A673 (cell line): Measurements from ENCODE around the gene SLC9A8. TPM values are rescaled to one million over a fixed set of nuclear protein-coding genes. Genes with fewer than 3 reads are reported as not detected.

ENCODE experiments used
- BruUV-seq: library from RNA; stranded (reverse); fragments of 400-500 nt; replicated peaks from 2 replicates; lab custom pipeline; 2021; lab: Mats Ljungman, UMichigan
- CTCF ChIA-PET: fragments of 300-600 bp; sonication (Branson Sonifier 250); formaldehyde crosslinking; loops from one replicate; lab custom pipeline; 2022; ENCODE audit warnings: antibody characterized with exemption; lab: Charles Lee
- POLR2A ChIA-PET: fragments of 300-600 bp; sonication (Branson Sonifier 250); formaldehyde crosslinking; loops from one replicate; lab custom pipeline; 2022; ENCODE audit warnings: antibody characterized with exemption; ENCODE audit not compliant: low non-redundant PET; lab: Charles Lee
- DNase-seq: peaks from one replicate; pipeline ENCODE4 v3.0.0-alpha.2; 2015; ENCODE audit warnings: low spot score
- H3K27ac ChIP-seq: fragments of 200-600 bp; sonication (generic); 2 replicates; pipeline ENCODE4 v1.5.1; 2016; ENCODE audit warnings: mixed run types, low read depth, mild to moderate bottlenecking, mixed read lengths, antibody characterized with exemption, low read length; ENCODE audit not compliant: poor library complexity, severe bottlenecking
- H3K27me3 ChIP-seq: fragments of 200-600 bp; sonication (generic); replicated peaks from 2 replicates; pipeline ENCODE4 v1.6.1; 2017; ENCODE audit warnings: mixed run types, low read depth, mild to moderate bottlenecking, mixed read lengths, antibody characterized with exemption, low read length; ENCODE audit not compliant: insufficient read depth, poor library complexity
- H3K36me3 ChIP-seq: fragments of 200-600 bp; sonication (generic); 2 replicates; pipeline ENCODE4 v1.6.1; 2016; ENCODE audit warnings: mixed run types, mild to moderate bottlenecking, mixed read lengths, antibody characterized with exemption, low read length; ENCODE audit not compliant: insufficient read depth, poor library complexity, severe bottlenecking
- H3K4me1 ChIP-seq: fragments of 200-600 bp; sonication (generic); 2 replicates; pipeline ENCODE4 v1.6.1; 2017; ENCODE audit warnings: mixed run types, mild to moderate bottlenecking, mixed read lengths, antibody characterized with exemption, low read length; ENCODE audit not compliant: insufficient read depth, poor library complexity, severe bottlenecking
- H3K4me3 ChIP-seq: fragments of 200-600 bp; sonication (generic); 2 replicates; pipeline ENCODE4 v1.5.1; 2016; ENCODE audit warnings: low read depth, mixed run types, mild to moderate bottlenecking, mixed read lengths, low read length; ENCODE audit not compliant: poor library complexity, severe bottlenecking
- H3K9me3 ChIP-seq: fragments of 200-600 bp; sonication (generic); 2 replicates; pipeline ENCODE4 v1.6.1; 2016; ENCODE audit warnings: mixed run types, low read depth, mild to moderate bottlenecking, mixed read lengths, antibody characterized with exemption, low read length; ENCODE audit not compliant: poor library complexity, severe bottlenecking
- EZH2 ChIP-seq: fragments of 200-600 bp; sonication (generic); IDR thresholded peaks from 2 replicates; pipeline ENCODE4 v1.6.1; 2017; ENCODE audit warnings: borderline replicate concordance, low read depth, mild to moderate bottlenecking, mixed read lengths, antibody characterized with exemption, low read length; ENCODE audit not compliant: poor library complexity, severe bottlenecking
- intact Hi-C: fragments of 100-400 bp; cut with micrococcal nuclease; formaldehyde crosslinking; loops from one replicate; pipeline ENCODE4 v1.10.0; 2022; ENCODE audit not compliant: unreplicated experiment
- total RNA-seq: library from RNA; stranded (reverse); gene quantifications from 2 replicates; pipeline ENCODE4 v1.2.3, GENCODE V29; 2021
- TF ChIP-seq, protein P1 (sequence below): fragments of 300-800, 200-600 bp; sonication (generic); conservative IDR thresholded peaks from 2 replicates; pipeline ENCODE4 v1.5.1; 2017; ENCODE audit warnings: low read depth, mild to moderate bottlenecking, antibody characterized with exemption, low read length, moderate library complexity, mixed read lengths

Gene SLC9A8
- total RNA-seq, 1 experiment from 2014 or later, result 9.8 TPM

- Histone ChIP-seq H3K4me3 (no peak overlapping the region), H3K9me3 (no peaks in the 10 kb centered on the region), H3K27ac (no peak overlapping the region), H3K36me3 (no peaks in the 10 kb centered on the region), H3K27me3 (no peaks in the 10 kb centered on the region), H3K4me1 (no peaks in the 10 kb centered on the region)
- no peak for DNase-seq
- TF ChIP-seq, protein P1, sequence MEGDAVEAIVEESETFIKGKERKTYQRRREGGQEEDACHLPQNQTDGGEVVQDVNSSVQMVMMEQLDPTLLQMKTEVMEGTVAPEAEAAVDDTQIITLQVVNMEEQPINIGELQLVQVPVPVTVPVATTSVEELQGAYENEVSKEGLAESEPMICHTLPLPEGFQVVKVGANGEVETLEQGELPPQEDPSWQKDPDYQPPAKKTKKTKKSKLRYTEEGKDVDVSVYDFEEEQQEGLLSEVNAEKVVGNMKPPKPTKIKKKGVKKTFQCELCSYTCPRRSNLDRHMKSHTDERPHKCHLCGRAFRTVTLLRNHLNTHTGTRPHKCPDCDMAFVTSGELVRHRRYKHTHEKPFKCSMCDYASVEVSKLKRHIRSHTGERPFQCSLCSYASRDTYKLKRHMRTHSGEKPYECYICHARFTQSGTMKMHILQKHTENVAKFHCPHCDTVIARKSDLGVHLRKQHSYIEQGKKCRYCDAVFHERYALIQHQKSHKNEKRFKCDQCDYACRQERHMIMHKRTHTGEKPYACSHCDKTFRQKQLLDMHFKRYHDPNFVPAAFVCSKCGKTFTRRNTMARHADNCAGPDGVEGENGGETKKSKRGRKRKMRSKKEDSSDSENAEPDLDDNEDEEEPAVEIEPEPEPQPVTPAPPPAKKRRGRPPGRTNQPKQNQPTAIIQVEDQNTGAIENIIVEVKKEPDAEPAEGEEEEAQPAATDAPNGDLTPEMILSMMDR, result no peak
- no peak for TF ChIP-seq EZH2
- no TSS peak for BruUV-seq
- ChIA-PET POLR2A (no interaction called here), CTCF (interaction anchor here (0.6 kb wide), 1 partner anchor 98 kb away, joined by 3 read pairs; no protein-coding TSS in a partner anchor)
- intact Hi-C loops, result no loop called here
These were observed 69.7 kb downstream of the SLC9A8 start for GRCh38 chr20:49882171-49882970.

GRCh38 chr20:49883246-49883802 is 70.7 kb downstream of the SLC9A8 start:
- CTCF ChIA-PET, result interaction anchor here (0.6 kb wide), 1 partner anchor 370 kb away, joined by 4 read pairs; no protein-coding TSS in a partner anchor
- intact Hi-C loops, result no loop called here
- Histone ChIP-seq H3K4me1 (no peaks in the 10 kb centered on the region), H3K27ac (no peak overlapping the region), H3K4me3 (no peak overlapping the region), H3K27me3 (no peaks in the 10 kb centered on the region), H3K36me3 (no peaks in the 10 kb centered on the region), H3K9me3 (no peaks in the 10 kb centered on the region)
- no TSS peak for BruUV-seq
- TF ChIP-seq, protein P1, result no peak
- no peak for TF ChIP-seq EZH2
- DNase-seq, result no peak
- POLR2A ChIA-PET, result interaction anchor here (0.6 kb wide), 1 partner anchor 221 kb away, joined by 14 read pairs; no protein-coding TSS in a partner anchor

DNA sequence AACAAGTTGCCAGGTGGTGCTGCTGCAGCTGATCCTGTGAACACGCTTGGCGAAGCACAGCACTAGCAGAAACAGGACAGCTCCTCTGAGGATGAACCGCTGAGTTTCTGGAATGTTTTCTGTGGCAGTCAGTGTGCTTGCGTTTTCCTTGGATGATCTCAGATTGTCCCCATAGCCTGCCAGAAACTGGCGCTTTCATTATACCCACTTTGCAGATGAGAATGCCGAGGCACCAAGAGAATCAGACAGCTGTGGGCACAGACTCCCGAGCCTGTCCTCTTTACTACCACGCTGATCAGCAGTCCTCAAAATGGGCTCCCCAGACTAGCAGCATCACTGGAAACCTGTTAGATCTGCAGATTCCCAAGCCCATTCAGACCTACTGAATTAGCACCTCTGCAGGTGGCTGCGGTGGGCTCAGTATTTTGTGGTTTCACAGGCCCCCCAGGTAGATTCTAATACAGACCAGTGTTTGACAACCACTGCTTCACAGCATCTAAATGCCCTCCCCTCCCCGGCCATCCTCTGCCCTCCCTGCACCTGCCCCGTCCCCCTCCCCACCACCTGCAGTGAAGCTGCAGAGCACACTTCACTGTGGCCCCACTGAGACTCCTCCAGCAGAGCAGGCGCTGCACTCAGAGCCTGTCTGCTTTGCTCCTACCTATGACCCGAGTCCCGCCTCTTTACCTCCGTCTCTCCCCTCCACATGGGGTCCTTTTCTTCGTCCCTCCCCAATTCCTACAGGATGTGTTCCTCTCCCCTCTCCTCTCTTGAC is 73.1 kb downstream of the SLC9A8 start:
- H3K36me3 ChIP-seq, result no peaks in the 10 kb centered on the region

More for the DNA sequence above, 73.1 kb downstream of the SLC9A8 start:
- CTCF ChIA-PET, result no interaction called here
- no TSS peak for BruUV-seq
- H3K4me3 ChIP-seq, result no peak overlapping the region
- TF ChIP-seq, protein P1, result no peak
- no peak for TF ChIP-seq EZH2
- no peak overlapping the region for H3K27ac ChIP-seq
- no peak for DNase-seq
- no peaks in the 10 kb centered on the region for H3K27me3 ChIP-seq
- intact Hi-C loops, result loop anchor here (5.0 kb wide), 1 partner anchor 343 kb away; no protein-coding TSS in a partner anchor
- POLR2A ChIA-PET, result no interaction called here
- H3K9me3 ChIP-seq, result no peaks in the 10 kb centered on the region
- H3K4me1 ChIP-seq, result no peaks in the 10 kb centered on the region
